DND-41 (cell line): Measurements from ENCODE around the gene USP22.

ENCODE experiments used
- EZH2 ChIP-seq: IDR thresholded peaks from 3 replicates; pipeline ENCODE4 v1.6.1; 2012; ENCODE audit warnings: borderline replicate concordance, low read depth, mild to moderate bottlenecking, moderate library complexity, low read length, inconsistent platforms; ENCODE audit not compliant: severe bottlenecking
- TF ChIP-seq, protein P1 (sequence below): IDR thresholded peaks from 2 replicates; pipeline ENCODE4 v1.5.1; 2012; ENCODE audit warnings: borderline replicate concordance, low read length, moderate library complexity, mild to moderate bottlenecking; ENCODE audit not compliant: poor library complexity, severe bottlenecking; ENCODE audit errors: extremely low read depth

DNA sequence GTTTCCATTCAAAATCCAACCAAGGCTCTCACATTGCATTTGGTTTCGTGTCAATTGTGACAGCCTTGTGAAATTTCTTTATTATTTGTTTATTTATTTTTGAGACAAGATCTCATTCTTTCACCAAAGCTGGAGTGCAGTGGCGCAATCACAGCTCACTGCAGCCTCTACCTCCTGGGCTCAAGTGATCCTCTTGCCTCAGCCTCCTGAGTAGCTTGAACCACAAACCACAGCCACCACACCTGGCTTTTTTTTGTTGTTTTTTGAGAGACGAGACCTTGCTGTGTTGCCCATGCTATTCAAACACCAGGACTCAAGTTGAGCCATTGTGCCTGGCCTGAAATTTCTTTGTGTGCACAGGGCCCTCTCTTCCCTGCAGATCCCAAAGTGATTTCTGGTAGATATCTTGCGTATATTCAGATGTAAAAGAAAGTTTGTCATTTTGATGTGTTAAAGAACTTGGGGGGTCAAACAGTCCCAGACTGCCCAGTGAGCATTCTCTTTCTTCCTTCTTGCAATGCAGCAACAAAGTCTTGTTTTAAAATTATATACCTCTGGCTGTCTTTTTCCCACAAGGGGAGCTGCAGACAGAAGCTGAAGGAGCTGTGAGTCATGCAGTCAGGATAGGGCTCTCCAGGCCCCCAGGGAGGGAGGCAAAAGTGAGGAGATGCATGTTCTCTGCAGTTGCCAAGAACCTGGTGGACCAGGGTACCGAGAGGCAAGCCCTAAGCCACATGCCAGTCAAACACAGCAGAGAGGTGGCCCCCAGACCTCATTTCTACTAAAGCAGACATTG is 15.5 kb upstream of the USP22 start:
- TF ChIP-seq, protein P1, sequence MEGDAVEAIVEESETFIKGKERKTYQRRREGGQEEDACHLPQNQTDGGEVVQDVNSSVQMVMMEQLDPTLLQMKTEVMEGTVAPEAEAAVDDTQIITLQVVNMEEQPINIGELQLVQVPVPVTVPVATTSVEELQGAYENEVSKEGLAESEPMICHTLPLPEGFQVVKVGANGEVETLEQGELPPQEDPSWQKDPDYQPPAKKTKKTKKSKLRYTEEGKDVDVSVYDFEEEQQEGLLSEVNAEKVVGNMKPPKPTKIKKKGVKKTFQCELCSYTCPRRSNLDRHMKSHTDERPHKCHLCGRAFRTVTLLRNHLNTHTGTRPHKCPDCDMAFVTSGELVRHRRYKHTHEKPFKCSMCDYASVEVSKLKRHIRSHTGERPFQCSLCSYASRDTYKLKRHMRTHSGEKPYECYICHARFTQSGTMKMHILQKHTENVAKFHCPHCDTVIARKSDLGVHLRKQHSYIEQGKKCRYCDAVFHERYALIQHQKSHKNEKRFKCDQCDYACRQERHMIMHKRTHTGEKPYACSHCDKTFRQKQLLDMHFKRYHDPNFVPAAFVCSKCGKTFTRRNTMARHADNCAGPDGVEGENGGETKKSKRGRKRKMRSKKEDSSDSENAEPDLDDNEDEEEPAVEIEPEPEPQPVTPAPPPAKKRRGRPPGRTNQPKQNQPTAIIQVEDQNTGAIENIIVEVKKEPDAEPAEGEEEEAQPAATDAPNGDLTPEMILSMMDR: no peak
- TF ChIP-seq EZH2: no peak
